Measurements from ENCODE around the gene ZCCHC10. TPM values are rescaled to one million over a fixed set of nuclear protein-coding genes. Genes with fewer than 3 reads are reported as not detected.

ZCCHC10 gene
- total and polyA plus RNA-seq, 9 of the 15 experiments (the other 6 are each of a cell fraction or from before 2014, with no cell fraction given): 11.9 to 146 (median 51.8) TPM

DNA sequence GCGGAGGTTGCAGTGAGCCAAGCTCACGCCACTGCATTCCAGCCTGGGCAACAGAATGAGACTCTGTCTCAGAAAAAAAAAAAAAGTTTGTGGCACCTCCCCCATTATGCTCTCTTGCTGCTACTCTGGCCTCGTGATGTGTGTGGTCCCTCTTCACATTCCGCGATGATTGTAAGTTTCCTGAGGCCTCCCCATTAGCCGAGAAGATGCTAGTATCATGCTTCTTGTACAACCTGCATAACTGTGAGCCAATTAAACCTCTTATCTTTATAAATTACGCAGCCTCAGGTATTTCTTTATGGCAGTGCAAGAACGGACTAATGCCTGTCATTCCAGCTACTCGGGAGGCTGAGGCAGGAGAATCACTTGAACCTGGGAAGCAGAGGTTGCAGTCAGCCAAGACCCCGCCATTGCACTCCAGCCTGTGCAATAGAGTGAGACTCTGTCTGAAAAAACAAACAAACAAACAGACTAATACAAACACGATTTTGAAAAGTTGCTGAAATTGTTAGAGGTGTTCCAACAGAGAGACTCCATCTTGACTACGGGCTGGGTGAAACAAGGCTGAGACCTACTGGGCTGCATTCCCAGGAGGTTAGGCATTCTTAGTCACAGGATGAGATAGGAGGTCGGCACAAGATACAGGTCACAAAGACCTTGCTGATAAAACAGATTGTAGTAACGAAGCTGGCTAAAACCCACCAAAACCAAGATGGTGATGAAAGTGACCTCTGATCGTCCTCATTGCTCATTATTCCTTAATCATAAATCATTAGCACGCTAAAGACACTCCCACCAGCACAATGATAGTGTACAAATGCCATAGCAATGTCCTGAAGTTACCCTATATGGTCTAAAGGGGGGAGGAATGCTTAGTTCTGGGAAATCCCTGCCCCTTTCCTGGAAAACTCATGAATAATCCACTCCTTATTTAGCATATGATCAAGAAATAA is 54.6 kb downstream of the ZCCHC10 start (continued):
- TF ChIP-seq, protein P1, sequence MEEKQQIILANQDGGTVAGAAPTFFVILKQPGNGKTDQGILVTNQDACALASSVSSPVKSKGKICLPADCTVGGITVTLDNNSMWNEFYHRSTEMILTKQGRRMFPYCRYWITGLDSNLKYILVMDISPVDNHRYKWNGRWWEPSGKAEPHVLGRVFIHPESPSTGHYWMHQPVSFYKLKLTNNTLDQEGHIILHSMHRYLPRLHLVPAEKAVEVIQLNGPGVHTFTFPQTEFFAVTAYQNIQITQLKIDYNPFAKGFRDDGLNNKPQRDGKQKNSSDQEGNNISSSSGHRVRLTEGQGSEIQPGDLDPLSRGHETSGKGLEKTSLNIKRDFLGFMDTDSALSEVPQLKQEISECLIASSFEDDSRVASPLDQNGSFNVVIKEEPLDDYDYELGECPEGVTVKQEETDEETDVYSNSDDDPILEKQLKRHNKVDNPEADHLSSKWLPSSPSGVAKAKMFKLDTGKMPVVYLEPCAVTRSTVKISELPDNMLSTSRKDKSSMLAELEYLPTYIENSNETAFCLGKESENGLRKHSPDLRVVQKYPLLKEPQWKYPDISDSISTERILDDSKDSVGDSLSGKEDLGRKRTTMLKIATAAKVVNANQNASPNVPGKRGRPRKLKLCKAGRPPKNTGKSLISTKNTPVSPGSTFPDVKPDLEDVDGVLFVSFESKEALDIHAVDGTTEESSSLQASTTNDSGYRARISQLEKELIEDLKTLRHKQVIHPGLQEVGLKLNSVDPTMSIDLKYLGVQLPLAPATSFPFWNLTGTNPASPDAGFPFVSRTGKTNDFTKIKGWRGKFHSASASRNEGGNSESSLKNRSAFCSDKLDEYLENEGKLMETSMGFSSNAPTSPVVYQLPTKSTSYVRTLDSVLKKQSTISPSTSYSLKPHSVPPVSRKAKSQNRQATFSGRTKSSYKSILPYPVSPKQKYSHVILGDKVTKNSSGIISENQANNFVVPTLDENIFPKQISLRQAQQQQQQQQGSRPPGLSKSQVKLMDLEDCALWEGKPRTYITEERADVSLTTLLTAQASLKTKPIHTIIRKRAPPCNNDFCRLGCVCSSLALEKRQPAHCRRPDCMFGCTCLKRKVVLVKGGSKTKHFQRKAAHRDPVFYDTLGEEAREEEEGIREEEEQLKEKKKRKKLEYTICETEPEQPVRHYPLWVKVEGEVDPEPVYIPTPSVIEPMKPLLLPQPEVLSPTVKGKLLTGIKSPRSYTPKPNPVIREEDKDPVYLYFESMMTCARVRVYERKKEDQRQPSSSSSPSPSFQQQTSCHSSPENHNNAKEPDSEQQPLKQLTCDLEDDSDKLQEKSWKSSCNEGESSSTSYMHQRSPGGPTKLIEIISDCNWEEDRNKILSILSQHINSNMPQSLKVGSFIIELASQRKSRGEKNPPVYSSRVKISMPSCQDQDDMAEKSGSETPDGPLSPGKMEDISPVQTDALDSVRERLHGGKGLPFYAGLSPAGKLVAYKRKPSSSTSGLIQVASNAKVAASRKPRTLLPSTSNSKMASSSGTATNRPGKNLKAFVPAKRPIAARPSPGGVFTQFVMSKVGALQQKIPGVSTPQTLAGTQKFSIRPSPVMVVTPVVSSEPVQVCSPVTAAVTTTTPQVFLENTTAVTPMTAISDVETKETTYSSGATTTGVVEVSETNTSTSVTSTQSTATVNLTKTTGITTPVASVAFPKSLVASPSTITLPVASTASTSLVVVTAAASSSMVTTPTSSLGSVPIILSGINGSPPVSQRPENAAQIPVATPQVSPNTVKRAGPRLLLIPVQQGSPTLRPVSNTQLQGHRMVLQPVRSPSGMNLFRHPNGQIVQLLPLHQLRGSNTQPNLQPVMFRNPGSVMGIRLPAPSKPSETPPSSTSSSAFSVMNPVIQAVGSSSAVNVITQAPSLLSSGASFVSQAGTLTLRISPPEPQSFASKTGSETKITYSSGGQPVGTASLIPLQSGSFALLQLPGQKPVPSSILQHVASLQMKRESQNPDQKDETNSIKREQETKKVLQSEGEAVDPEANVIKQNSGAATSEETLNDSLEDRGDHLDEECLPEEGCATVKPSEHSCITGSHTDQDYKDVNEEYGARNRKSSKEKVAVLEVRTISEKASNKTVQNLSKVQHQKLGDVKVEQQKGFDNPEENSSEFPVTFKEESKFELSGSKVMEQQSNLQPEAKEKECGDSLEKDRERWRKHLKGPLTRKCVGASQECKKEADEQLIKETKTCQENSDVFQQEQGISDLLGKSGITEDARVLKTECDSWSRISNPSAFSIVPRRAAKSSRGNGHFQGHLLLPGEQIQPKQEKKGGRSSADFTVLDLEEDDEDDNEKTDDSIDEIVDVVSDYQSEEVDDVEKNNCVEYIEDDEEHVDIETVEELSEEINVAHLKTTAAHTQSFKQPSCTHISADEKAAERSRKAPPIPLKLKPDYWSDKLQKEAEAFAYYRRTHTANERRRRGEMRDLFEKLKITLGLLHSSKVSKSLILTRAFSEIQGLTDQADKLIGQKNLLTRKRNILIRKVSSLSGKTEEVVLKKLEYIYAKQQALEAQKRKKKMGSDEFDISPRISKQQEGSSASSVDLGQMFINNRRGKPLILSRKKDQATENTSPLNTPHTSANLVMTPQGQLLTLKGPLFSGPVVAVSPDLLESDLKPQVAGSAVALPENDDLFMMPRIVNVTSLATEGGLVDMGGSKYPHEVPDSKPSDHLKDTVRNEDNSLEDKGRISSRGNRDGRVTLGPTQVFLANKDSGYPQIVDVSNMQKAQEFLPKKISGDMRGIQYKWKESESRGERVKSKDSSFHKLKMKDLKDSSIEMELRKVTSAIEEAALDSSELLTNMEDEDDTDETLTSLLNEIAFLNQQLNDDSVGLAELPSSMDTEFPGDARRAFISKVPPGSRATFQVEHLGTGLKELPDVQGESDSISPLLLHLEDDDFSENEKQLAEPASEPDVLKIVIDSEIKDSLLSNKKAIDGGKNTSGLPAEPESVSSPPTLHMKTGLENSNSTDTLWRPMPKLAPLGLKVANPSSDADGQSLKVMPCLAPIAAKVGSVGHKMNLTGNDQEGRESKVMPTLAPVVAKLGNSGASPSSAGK (IDR thresholded peaks at IDR 0.05): peak; percentile 3; the same call in 1 of the 2 replicates
- TF ChIP-seq ARID2 (IDR thresholded peaks at IDR 0.05): no peak
- TF ChIP-seq, protein P2, sequence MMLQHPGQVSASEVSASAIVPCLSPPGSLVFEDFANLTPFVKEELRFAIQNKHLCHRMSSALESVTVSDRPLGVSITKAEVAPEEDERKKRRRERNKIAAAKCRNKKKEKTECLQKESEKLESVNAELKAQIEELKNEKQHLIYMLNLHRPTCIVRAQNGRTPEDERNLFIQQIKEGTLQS (IDR thresholded peaks at IDR 0.05): peak; percentile 77
- TF ChIP-seq, protein P2 (CRISPR knock-in tag; conservative IDR thresholded peaks at IDR 0.05): no peak
- TF ChIP-seq, protein P3, sequence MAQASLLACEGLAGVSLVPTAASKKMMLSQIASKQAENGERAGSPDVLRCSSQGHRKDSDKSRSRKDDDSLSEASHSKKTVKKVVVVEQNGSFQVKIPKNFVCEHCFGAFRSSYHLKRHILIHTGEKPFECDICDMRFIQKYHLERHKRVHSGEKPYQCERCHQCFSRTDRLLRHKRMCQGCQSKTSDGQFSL (CRISPR knock-in tag; IDR thresholded peaks at IDR 0.05): no peak
- TF ChIP-seq, protein P3 (tag; IDR thresholded peaks at IDR 0.05): peak in 1 of 2 experiments; percentile 73; a peak in 2 of 4 replicates
- peak; percentile 98 for TF ChIP-seq ESRRA (IDR thresholded peaks at IDR 0.05; ENCODE audit: borderline replicate concordance, low read depth)
- TF ChIP-seq NR4A1 (CRISPR knock-in tag; IDR thresholded peaks at IDR 0.05): no peak
- TF ChIP-seq NR4A1 (tag; IDR thresholded peaks at IDR 0.05): peak; percentile 87
- no peak for TF ChIP-seq FUS (optimal IDR thresholded peaks at IDR 0.05; ENCODE audit: low read depth, low read length)
- TF ChIP-seq JUND (IDR thresholded peaks at IDR 0.05; ENCODE audit: borderline replicate concordance, low read depth, low read length): peak; percentile 24; the same call in 1 of the 2 replicates
- no peak; the same call in 2 of the 3 replicates for TF ChIP-seq JUND (tag; IDR thresholded peaks at IDR 0.05; ENCODE audit: borderline replicate concordance, low read depth, low read length)
- TF ChIP-seq NFIX (CRISPR knock-in tag; IDR thresholded peaks at IDR 0.05; ENCODE audit: low read depth): no peak
- peak; percentile 38; the same call in 1 of the 2 replicates for TF ChIP-seq CXXC5 (CRISPR knock-in tag; IDR thresholded peaks at IDR 0.05)
